C4-2B (cell line): ENCODE measurements around the gene CCDC33.

Source experiments
- H3K27ac ChIP-seq: fragments of 450-650 bp; 2 replicates; pipeline ENCODE4 v1.5.1; 2017
- ZFX ChIP-seq: fragments of 450-650 bp; IDR thresholded peaks from 2 replicates; pipeline ENCODE4 v1.6.1; 2017
- TF ChIP-seq, protein P1 (sequence below): fragments of 450-650 bp; conservative IDR thresholded peaks from 2 replicates; pipeline ENCODE4 v1.5.1; 2017; ENCODE audit warnings: mild to moderate bottlenecking

The CCDC33 gene

DNA sequence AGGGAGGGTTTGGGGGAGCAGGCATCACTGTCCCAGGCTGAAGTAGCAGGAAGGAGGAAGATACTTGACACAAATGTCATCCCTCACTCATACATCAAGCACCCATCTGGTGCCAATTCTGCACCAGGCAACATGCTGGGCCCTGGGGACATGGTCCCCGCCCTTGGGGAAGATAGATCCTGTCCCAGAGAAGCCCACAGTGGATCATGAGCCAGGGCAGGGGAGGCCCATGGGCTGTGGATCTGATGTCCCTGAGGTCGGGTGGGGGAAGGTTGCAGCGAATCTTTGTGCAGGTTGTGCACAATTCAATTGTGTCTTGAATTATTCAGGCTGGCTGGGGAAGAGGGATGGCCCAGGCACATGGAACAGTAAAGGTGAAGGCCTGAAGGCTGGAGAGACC is 6.4 kb upstream of the CCDC33 start:
- TF ChIP-seq ZFX = no peak
- TF ChIP-seq, protein P1, sequence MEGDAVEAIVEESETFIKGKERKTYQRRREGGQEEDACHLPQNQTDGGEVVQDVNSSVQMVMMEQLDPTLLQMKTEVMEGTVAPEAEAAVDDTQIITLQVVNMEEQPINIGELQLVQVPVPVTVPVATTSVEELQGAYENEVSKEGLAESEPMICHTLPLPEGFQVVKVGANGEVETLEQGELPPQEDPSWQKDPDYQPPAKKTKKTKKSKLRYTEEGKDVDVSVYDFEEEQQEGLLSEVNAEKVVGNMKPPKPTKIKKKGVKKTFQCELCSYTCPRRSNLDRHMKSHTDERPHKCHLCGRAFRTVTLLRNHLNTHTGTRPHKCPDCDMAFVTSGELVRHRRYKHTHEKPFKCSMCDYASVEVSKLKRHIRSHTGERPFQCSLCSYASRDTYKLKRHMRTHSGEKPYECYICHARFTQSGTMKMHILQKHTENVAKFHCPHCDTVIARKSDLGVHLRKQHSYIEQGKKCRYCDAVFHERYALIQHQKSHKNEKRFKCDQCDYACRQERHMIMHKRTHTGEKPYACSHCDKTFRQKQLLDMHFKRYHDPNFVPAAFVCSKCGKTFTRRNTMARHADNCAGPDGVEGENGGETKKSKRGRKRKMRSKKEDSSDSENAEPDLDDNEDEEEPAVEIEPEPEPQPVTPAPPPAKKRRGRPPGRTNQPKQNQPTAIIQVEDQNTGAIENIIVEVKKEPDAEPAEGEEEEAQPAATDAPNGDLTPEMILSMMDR = no peak
- no peak overlapping the region for H3K27ac ChIP-seq

DNA sequence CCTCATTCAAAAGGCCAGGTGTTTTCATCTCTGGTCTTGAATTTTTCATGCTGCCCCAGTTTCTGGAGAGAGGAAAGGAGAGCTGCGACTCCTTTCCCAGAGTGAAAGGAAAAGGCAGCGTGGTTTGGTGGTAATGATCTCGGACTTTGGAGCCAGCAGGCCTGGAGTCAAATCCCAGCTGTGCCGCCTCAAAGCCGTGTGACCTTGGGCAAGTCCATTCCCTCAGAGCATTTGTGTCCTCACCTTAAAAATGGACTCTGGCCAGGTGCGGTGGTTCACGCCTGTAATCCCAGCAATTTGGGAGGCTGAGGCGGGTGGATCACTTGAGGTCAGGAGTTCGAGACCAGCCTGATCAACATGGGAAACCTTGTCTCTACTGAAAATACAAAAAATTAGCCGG is 4.7 kb upstream of the CCDC33 start:
- no peak for TF ChIP-seq ZFX
- TF ChIP-seq, protein P1 = no peak
- H3K27ac ChIP-seq = no peak overlapping the region

DNA sequence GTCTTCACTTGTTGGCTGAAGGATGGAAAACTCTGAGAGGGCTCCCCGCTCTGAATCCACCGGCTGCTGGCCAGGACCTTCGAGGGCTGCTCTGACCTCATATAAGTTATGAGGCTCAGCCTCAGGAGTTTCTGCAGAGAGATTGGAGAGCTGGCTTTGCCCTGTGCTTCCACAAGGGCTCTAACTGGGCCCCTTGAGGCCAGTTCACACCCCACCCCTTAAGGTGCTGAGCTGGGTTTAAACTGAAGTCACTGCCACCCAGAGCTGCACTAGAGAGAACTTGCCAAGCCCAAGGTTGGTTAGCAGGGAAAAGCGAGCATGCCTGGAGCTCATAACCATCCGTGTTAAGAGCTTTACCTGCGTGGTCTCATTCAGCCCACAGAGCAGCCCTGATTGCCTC is 2.8 kb upstream of the CCDC33 start:
- no peak for TF ChIP-seq ZFX
- TF ChIP-seq, protein P1 = no peak
- no peak overlapping the region for H3K27ac ChIP-seq

DNA sequence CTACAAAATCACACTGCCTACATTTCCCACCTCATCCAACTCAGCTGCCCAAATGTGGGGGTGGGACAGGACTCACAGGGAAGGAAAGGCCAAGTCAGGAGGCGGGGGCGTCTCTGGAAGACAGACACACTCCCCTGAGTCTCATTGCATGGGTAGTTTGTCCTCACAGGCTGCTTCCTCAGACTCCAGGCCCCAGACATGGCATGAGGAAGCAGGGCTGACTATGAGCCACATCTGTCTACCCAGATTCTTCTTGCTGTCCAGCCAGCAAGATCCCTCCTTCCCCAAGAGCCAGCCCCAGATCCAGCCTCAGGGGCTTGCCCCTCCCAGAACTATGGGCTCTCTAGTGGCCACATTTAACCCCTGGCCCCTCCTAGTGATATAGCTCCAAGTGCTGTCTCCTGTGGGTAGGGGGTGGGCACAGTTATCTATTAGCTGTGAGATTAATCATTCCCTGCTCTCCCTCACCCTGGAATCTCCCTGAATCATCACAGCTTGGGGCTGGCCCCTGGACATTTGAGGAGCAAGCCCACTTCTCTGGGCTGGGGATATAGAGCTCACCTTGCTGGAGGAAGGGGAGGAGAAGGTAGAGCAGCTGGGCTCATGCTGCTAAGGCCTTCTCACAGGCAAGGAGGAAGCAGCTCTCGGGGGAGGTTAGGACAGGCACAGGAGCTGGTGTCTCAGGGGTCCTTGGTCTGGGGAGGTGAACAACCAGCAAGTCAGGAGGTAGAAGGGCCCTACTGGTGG is 2.1 kb upstream of the CCDC33 start:
- no peak overlapping the region for H3K27ac ChIP-seq
- TF ChIP-seq, protein P1 = no peak
- TF ChIP-seq ZFX = no peak

DNA sequence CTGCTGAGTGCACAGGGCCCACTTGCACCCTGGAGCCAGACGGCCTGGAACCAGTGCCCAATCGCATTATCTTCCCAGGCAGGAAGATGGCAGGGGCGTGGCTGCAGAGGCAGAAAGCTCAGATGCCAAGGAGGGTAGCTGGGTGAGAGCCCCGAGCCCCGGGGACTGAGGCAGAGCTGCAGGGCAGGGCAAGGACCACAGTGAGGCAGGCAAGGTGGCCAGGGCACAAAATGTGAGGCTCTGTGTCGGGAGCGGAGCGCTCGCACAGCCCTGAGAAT is 1.6 kb upstream of the CCDC33 start:
- TF ChIP-seq, protein P1 = no peak
- TF ChIP-seq ZFX = no peak
- no peak overlapping the region for H3K27ac ChIP-seq

DNA sequence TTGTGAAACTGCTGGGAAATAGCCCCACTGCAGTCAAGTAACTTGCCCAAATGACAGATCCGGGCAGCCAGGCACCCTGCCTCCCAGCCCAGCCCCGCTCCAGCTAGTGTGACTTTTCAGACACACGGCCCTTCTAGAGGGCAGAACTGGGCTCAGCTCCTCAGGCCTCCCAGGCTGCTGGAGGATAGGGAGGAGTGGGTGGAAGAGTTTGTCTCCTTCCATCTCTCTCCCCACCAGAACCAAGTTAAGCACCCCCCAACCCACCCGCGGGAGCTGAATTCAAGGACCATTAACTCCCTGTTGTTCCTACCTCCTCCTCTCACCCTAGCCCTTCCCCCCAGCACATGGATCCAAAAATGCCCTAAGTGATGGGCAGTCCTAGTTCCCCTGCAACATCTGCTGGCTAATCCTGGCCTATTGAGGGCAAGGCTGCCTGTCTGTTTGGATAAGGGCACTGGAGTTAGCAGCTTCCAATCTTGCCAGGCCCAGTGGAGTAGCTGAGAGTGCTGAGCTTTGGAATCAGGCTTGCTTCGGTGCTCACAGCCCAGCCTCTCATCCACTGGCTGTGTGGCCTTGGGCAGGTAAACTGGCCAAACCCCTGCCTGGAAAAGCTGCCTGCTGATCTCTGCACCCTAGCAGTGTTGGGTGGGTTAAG is 3.1 kb downstream of the CCDC33 start:
- TF ChIP-seq ZFX = no peak
- TF ChIP-seq, protein P1 = no peak
- peak overlapping the region; percentile 61 for H3K27ac ChIP-seq

DNA sequence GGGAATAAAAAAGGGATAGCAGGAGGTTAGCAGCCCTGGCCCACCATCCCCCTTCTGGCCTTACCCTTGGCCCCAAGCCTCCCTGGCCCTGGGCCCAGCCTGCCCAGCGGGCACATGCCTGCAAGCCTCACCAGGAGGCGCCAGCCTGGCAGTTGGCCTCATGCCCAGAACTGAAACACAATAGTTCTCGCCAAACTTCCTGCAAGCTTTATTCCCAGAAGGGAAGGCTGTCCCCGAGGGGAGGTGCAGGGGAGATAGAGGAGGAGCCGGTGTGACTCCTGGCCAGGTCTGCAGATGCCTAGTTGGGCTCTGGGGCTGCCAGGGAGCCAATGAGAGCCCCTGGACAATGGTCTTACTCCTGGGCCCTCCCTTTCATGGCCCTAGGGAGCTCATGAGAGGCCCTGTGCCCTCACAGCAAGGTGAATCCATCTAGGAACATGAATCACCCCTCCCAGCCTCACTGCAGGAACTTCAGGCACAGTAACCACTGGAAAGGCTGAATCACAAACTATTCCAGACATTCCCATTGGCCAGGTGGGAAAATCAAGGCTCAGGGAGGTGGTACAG is 4.0 kb downstream of the CCDC33 start:
- H3K27ac ChIP-seq = peak overlapping the region; percentile 61

More for the DNA sequence above, 4.0 kb downstream of the CCDC33 start:
- TF ChIP-seq, protein P1 = peak; percentile 84
- no peak for TF ChIP-seq ZFX
